B cell (primary cell): ENCODE measurements around the gene TRIM38. TPM values are rescaled to one million over a fixed set of nuclear protein-coding genes. Genes with fewer than 3 reads are reported as not detected.

ENCODE experiments used
- ATAC-seq: fragments of 200-7000 bp; cut with Tn5 transposase; one replicate; pipeline ENCODE4 v1.10.0; 2021; ENCODE audit warnings: low read depth, mild to moderate bottlenecking, moderate number of reproducible peaks, moderate library complexity
- CTCF ChIA-PET: fragments of 350-600 bp; sonication (Branson Sonifier 250); formaldehyde crosslinking; loops from one replicate; lab custom pipeline; 2021; ENCODE audit warnings: antibody characterized with exemption, inconsistent platforms; lab: Charles Lee
- POLR2A ChIA-PET: fragments of 350-600 bp; sonication (Branson Sonifier 250); formaldehyde crosslinking; loops from one replicate; lab custom pipeline; 2021; ENCODE audit warnings: antibody characterized with exemption; lab: Charles Lee
- DNase-seq: peaks from one replicate; pipeline ENCODE4 v3.0.0; 2013
- H2AFZ ChIP-seq: 2 replicates; pipeline ENCODE4 v1.6.1; 2012; ENCODE audit warnings: mild to moderate bottlenecking, low read depth, low read length; ENCODE audit not compliant: insufficient read depth, poor library complexity, severe bottlenecking
- H3K27ac ChIP-seq, 2 donors: 1 replicate in 1 of 2; 2 replicates in 1 of 2; pipeline ENCODE4 v1.5.1; 2012 to 2013; ENCODE audit warnings: low read length in 2 of 2, mild to moderate bottlenecking in 2 of 2, moderate library complexity in 1 of 2
- H3K27me3 ChIP-seq, 4 experiments: fragments of 200-600 bp in 1 of 4; sonication (generic) in 1 of 4; replicated peaks in 1 of 4; 1 replicate in 2 of 4; 2 replicates in 2 of 4; pipeline versions ENCODE4 v1.6.1 to v1.7.0; 2013 to 2016; ENCODE audit warnings: low read length in 3 of 4, mild to moderate bottlenecking in 2 of 4, mixed read lengths in 1 of 4, moderate library complexity in 1 of 4; ENCODE audit not compliant: insufficient read depth in 4 of 4, control insufficient read depth in 3 of 4; ENCODE audit errors: control extremely low read depth in 1 of 4
- H3K36me3 ChIP-seq, 2 experiments: replicated peaks in 1 of 2; 1 replicate in 1 of 2; 2 replicates in 1 of 2; pipeline versions ENCODE4 v1.6.1 to v1.7.1; 2013; ENCODE audit warnings: low read length in 1 of 2; ENCODE audit not compliant: insufficient read depth in 2 of 2, control insufficient read depth in 1 of 2; ENCODE audit errors: control extremely low read depth in 1 of 2, extremely low read depth in 1 of 2
- H3K4me1 ChIP-seq, 2 donors: fragments of 200-600 bp in 1 of 2; sonication (generic) in 1 of 2; 1 replicate in 1 of 2; 2 replicates in 1 of 2; pipeline versions ENCODE4 v1.5.1 to v1.6.1; 2013 to 2017; ENCODE audit warnings: low read length in 2 of 2; ENCODE audit not compliant: control insufficient read depth in 2 of 2, insufficient read depth in 2 of 2
- H3K4me2 ChIP-seq: replicated peaks from 2 replicates; pipeline ENCODE3; 2012; ENCODE audit warnings: mild to moderate bottlenecking, low read depth, low read length; ENCODE audit not compliant: poor library complexity, severe bottlenecking
- H3K4me3 ChIP-seq, 5 experiments: fragments of 200-600 bp in 1 of 5; sonication (generic) in 1 of 5; 1 replicate in 3 of 5; 2 replicates in 2 of 5; pipeline versions ENCODE4 v1.5.1 to v1.7.0; 2011 to 2016; ENCODE audit warnings: low read length in 4 of 5, mild to moderate bottlenecking in 4 of 5, low read depth in 2 of 5, control low read depth in 1 of 5, moderate library complexity in 1 of 5; ENCODE audit not compliant: insufficient read depth in 1 of 5; ENCODE audit errors: control extremely low read depth in 1 of 5, extremely low read depth in 1 of 5
- H3K79me2 ChIP-seq: fragments of 200-600 bp; sonication (generic); one replicate; pipeline ENCODE4 v1.6.0; 2016; ENCODE audit warnings: low read length; ENCODE audit not compliant: control insufficient read depth, insufficient read depth
- H3K9ac ChIP-seq: fragments of 200-600 bp; sonication (generic); 2 replicates; pipeline ENCODE4 v1.6.1; 2017; ENCODE audit warnings: mild to moderate bottlenecking, low read length, moderate library complexity
- H3K9me3 ChIP-seq, 3 donors: one replicate each; pipeline versions ENCODE4 v1.6.1 to v1.7.1; 2013; ENCODE audit warnings: low read length in 2 of 3; ENCODE audit not compliant: control insufficient read depth in 2 of 3, insufficient read depth in 1 of 3; ENCODE audit errors: control extremely low read depth in 1 of 3
- H4K20me1 ChIP-seq: 2 replicates; pipeline ENCODE4 v1.6.0; 2012; ENCODE audit warnings: mild to moderate bottlenecking, low read length; ENCODE audit not compliant: insufficient read depth, control insufficient read depth, poor library complexity, severe bottlenecking
- H3K27ac Mint-ChIP-seq: one replicate; pipeline ENCODE4 v1.8.0; 2021; ENCODE audit warnings: mixed read lengths
- H3K27me3 Mint-ChIP-seq: one replicate; pipeline ENCODE4 v1.8.0; 2021; ENCODE audit warnings: mixed read lengths
- H3K4me1 Mint-ChIP-seq: one replicate; pipeline ENCODE4 v1.8.0; 2021; ENCODE audit warnings: mixed read lengths
- H3K4me3 Mint-ChIP-seq: one replicate; pipeline ENCODE4 v1.8.0; 2021; ENCODE audit warnings: mixed read lengths
- H3K9me3 Mint-ChIP-seq: one replicate; pipeline ENCODE4 v1.8.0; 2022; ENCODE audit warnings: mixed read lengths; ENCODE audit not compliant: insufficient read depth
- CTCF ChIP-seq: fragments of 200-600 bp; IDR thresholded peaks from one replicate; pipeline ENCODE4 v1.8.0; 2022; ENCODE audit warnings: antibody characterized with exemption, mild to moderate bottlenecking
- EZH2 ChIP-seq: IDR thresholded peaks from 2 replicates; pipeline ENCODE4 v1.6.1; 2012; ENCODE audit warnings: borderline replicate concordance, low read depth, mild to moderate bottlenecking, moderate library complexity, low read length; ENCODE audit not compliant: insufficient read depth, poor library complexity, severe bottlenecking
- WGBS: methylation state at CpG from one replicate; pipeline ENCODE4 v1.1.5; 2013; ENCODE audit warnings: missing lambda C conversion rate; ENCODE audit not compliant: insufficient coverage; 5-methylcytosine and 5-hydroxymethylcytosine counted together
- intact Hi-C: fragments of 100-400 bp; cut with micrococcal nuclease; formaldehyde crosslinking; loops from one replicate; pipeline ENCODE4 v1.10.0; 2022
- polyA plus RNA-seq: library from polyadenylated mRNA; depleted of rRNA; stranded (reverse); fragments of >200 nt; gene quantifications from 2 replicates; pipeline ENCODE4 v1.2.3, GENCODE V29; 2012
- total RNA-seq, 2 donors: library from RNA; stranded (reverse); fragments of 120-200 nt in 1 of 2; gene quantifications; 1 replicate in 1 of 2; 2 replicates in 1 of 2; pipeline versions ENCODE4 v1.2.3 to v1.2.4, GENCODE V29; 2013 to 2022

TRIM38 gene
- total and polyA plus RNA-seq, 2 donors (not counting 1 experiment from before 2014, with no cell fraction given), result 29.3 to 57.2 TPM

GRCh38 chr6:26027491-26028211, 65.0 kb downstream of the TRIM38 start:
- Histone ChIP-seq H3K4me2 (peak overlapping the region; percentile 84), H3K9ac (peak overlapping the region; percentile 90), H3K4me3 (peak overlapping the region; percentile 58 to 99 (median 88)), H3K27me3 (no peaks in the 10 kb centered on the region), H3K36me3 (no peaks in the 10 kb centered on the region), H3K27ac (peak overlapping the region; percentile 88 to 97), H4K20me1 (no peaks in the 10 kb centered on the region), H2AFZ (peak overlapping the region; percentile 42), H3K9me3 (peaks cover 0 to 4% (median 0%) of the 10 kb centered on the region in 3 donors), H3K4me1 (peaks cover 25 to 37% of the 10 kb centered on the region in 2 donors), H3K79me2 (peaks cover 4% of the 10 kb centered on the region)
- ATAC-seq (no peak), DNase-seq (no peak)
- Mint-ChIP-seq H3K27me3 (no peaks in the 10 kb centered on the region), H3K4me1 (peaks cover 51% of the 10 kb centered on the region), H3K9me3 (peaks cover 3% of the 10 kb centered on the region), H3K27ac (peak overlapping the region; percentile 98), H3K4me3 (peak overlapping the region; percentile 98)
- ChIA-PET POLR2A (interaction anchor here (0.7 to 5.1 kb wide), 13 partner anchors 16 to 1119 kb away, joined by 3 to 65 read pairs (median 13); a partner anchor contains a TSS), CTCF (interaction anchor here (0.6 to 9.4 kb wide), 10 partner anchors 10 to 1866 kb away, joined by 3 to 71 read pairs (median 6); a partner anchor contains a TSS)
- TF ChIP-seq EZH2 (no peak), CTCF (no peak)
- intact Hi-C loops, result loop anchor here (1.0 to 10.0 kb wide), 10 partner anchors 96 to 1845 kb away; partner anchors contain the start of gene ABT1
- 33% methylated on average over 1 of the region's 9 CpGs for WGBS
